ENCODE data around the gene HIP1. TPM values are rescaled to one million over a fixed set of nuclear protein-coding genes. Genes with fewer than 3 reads are reported as not detected.

The HIP1 gene
- total and polyA plus RNA-seq, 9 of the 15 experiments (the other 6 are each of a cell fraction or from before 2014, with no cell fraction given): 2.4 to 13.7 (median 9.5) TPM

DNA sequence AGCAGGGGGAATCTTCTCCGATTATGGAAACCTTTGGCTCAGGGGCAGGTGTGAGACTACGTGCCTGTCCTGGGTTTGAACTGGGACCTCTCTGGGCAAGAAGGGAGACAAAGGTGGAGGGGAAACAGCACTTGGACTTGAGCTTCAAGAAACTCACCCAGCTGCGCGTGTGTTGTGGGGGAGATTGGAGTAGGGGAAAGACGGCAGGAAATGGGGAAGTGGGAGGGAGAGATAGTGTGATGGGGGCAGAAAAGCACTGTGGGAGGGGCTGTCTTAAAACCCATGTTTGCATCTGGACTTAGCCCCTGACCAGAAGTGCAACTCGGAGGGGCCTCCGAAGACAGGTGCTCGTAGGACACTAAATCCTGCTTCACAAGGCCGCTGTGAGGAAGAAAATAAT, 107.0 kb downstream of the HIP1 start (continued):
- TF ChIP-seq, protein P1, sequence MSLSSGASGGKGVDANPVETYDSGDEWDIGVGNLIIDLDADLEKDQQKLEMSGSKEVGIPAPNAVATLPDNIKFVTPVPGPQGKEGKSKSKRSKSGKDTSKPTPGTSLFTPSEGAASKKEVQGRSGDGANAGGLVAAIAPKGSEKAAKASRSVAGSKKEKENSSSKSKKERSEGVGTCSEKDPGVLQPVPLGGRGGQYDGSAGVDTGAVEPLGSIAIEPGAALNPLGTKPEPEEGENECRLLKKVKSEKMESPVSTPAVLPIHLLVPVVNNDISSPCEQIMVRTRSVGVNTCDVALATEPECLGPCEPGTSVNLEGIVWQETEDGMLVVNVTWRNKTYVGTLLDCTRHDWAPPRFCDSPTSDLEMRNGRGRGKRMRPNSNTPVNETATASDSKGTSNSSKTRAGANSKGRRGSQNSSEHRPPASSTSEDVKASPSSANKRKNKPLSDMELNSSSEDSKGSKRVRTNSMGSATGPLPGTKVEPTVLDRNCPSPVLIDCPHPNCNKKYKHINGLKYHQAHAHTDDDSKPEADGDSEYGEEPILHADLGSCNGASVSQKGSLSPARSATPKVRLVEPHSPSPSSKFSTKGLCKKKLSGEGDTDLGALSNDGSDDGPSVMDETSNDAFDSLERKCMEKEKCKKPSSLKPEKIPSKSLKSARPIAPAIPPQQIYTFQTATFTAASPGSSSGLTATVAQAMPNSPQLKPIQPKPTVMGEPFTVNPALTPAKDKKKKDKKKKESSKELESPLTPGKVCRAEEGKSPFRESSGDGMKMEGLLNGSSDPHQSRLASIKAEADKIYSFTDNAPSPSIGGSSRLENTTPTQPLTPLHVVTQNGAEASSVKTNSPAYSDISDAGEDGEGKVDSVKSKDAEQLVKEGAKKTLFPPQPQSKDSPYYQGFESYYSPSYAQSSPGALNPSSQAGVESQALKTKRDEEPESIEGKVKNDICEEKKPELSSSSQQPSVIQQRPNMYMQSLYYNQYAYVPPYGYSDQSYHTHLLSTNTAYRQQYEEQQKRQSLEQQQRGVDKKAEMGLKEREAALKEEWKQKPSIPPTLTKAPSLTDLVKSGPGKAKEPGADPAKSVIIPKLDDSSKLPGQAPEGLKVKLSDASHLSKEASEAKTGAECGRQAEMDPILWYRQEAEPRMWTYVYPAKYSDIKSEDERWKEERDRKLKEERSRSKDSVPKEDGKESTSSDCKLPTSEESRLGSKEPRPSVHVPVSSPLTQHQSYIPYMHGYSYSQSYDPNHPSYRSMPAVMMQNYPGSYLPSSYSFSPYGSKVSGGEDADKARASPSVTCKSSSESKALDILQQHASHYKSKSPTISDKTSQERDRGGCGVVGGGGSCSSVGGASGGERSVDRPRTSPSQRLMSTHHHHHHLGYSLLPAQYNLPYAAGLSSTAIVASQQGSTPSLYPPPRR (CRISPR knock-in tag; IDR thresholded peaks at IDR 0.05; ENCODE audit: borderline replicate concordance): no peak
- TF ChIP-seq PTTG1 (tag; IDR thresholded peaks at IDR 0.05; ENCODE audit: low read depth) (no peak), NR1H2 (CRISPR knock-in tag; IDR thresholded peaks at IDR 0.05) (no peak), EWSR1 (IDR thresholded peaks at IDR 0.05; ENCODE audit: borderline replicate concordance, low read depth, partially characterized antibody) (no peak), NR3C1 (CRISPR knock-in tag; IDR thresholded peaks at IDR 0.05) (no peak), TAF15 (IDR thresholded peaks at IDR 0.05; ENCODE audit: low read depth, low read length) (no peak), BHLHE40 (IDR thresholded peaks at IDR 0.05; ENCODE audit: low read length) (0 out of 2 replicates have a peak, but pooled peaks have one; percentile 32), NCOA4 (IDR thresholded peaks at IDR 0.05; ENCODE audit: partially characterized antibody) (no peak), NBN (IDR thresholded peaks at IDR 0.05; ENCODE audit: low read depth) (no peak), SPI1 (IDR thresholded peaks at IDR 0.05; ENCODE audit: borderline replicate concordance, low read depth, low read length) (peak; percentile 100), ZNF316 (IDR thresholded peaks at IDR 0.05) (no peak), MCM2 (IDR thresholded peaks at IDR 0.05; ENCODE audit: low read depth) (no peak), BCL6 (CRISPR knock-in tag; IDR thresholded peaks at IDR 0.05) (no peak), ZNF75A (CRISPR knock-in tag; IDR thresholded peaks at IDR 0.05) (no peak), NR2C2 (CRISPR knock-in tag; IDR thresholded peaks at IDR 0.05) (no peak), NR2C2 (tag; IDR thresholded peaks at IDR 0.05) (no peak), ZFPM2 (CRISPR knock-in tag; IDR thresholded peaks at IDR 0.05) (no peak), RFX1 (IDR thresholded peaks at IDR 0.05) (no peak), MCM7 (IDR thresholded peaks at IDR 0.05) (no peak), KDM4B (IDR thresholded peaks at IDR 0.05; ENCODE audit: borderline replicate concordance in 2 of 2, low read depth in 1 of 2) (no peak)
- TF ChIP-seq, protein P2, sequence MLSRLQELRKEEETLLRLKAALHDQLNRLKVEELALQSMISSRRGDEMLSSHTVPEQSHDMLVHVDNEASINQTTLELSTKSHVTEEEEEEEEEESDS (CRISPR knock-in tag; IDR thresholded peaks at IDR 0.05): no peak
- TF ChIP-seq, protein P3, sequence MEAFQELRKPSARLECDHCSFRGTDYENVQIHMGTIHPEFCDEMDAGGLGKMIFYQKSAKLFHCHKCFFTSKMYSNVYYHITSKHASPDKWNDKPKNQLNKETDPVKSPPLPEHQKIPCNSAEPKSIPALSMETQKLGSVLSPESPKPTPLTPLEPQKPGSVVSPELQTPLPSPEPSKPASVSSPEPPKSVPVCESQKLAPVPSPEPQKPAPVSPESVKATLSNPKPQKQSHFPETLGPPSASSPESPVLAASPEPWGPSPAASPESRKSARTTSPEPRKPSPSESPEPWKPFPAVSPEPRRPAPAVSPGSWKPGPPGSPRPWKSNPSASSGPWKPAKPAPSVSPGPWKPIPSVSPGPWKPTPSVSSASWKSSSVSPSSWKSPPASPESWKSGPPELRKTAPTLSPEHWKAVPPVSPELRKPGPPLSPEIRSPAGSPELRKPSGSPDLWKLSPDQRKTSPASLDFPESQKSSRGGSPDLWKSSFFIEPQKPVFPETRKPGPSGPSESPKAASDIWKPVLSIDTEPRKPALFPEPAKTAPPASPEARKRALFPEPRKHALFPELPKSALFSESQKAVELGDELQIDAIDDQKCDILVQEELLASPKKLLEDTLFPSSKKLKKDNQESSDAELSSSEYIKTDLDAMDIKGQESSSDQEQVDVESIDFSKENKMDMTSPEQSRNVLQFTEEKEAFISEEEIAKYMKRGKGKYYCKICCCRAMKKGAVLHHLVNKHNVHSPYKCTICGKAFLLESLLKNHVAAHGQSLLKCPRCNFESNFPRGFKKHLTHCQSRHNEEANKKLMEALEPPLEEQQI (IDR thresholded peaks at IDR 0.05): no peak
